Activated effector memory CD4-positive, alpha-beta T cell treated with Interleukin-2 at 50 U/mL for 16 hours (primary cell): ENCODE results near the gene DLGAP1.
"Not testable (repeated sequence)": the region's sequence is repeated elsewhere in the genome, so short reads cannot be mapped to it uniquely, and the experiment has no call there.

Source experiments
- DNase-seq: peaks from one replicate; pipeline ENCODE4 v3.0.0-alpha.2; 2020

Gene DLGAP1

GRCh38 chr18:3593381-3593903, 861.7 kb downstream of the DLGAP1 start:
- no peak for DNase-seq

- DNase-seq: no peak
These were observed 862.2 kb downstream of the DLGAP1 start for GRCh38 chr18:3592864-3593263.

GRCh38 chr18:3590096-3590630, 864.9 kb downstream of the DLGAP1 start:
- DNase-seq: no peak

- DNase-seq: peak; percentile 48
These were observed 869.2 kb downstream of the DLGAP1 start for GRCh38 chr18:3585656-3586509.

- DNase-seq: no peak
These were observed 870.1 kb downstream of the DLGAP1 start for GRCh38 chr18:3584897-3585460.

GRCh38 chr18:3584266-3584861, 870.7 kb downstream of the DLGAP1 start:
- no peak for DNase-seq

- DNase-seq: no peak
These were observed 871.2 kb downstream of the DLGAP1 start for GRCh38 chr18:3583873-3584247.

GRCh38 chr18:3583106-3583872, 871.8 kb downstream of the DLGAP1 start:
- DNase-seq: not testable (repeated sequence)

GRCh38 chr18:3581890-3582289, 873.2 kb downstream of the DLGAP1 start:
- DNase-seq: no peak

GRCh38 chr18:3580523-3581025, 874.5 kb downstream of the DLGAP1 start:
- DNase-seq: not testable (repeated sequence)

- no peak for DNase-seq
These were observed 875.4 kb downstream of the DLGAP1 start for GRCh38 chr18:3579701-3580100.

GRCh38 chr18:3578621-3579020, 876.5 kb downstream of the DLGAP1 start:
- DNase-seq: no peak

GRCh38 chr18:3577281-3577855, 877.7 kb downstream of the DLGAP1 start:
- no peak for DNase-seq

GRCh38 chr18:3572761-3573160, 882.3 kb downstream of the DLGAP1 start:
- DNase-seq: no peak

GRCh38 chr18:3566851-3567250, 888.3 kb downstream of the DLGAP1 start:
- no peak for DNase-seq

GRCh38 chr18:3560755-3561154, 894.4 kb downstream of the DLGAP1 start:
- DNase-seq: no peak

- no peak for DNase-seq
These were observed 900.2 kb downstream of the DLGAP1 start for GRCh38 chr18:3554811-3555427.

- no peak for DNase-seq
These were observed 901.0 kb downstream of the DLGAP1 start for GRCh38 chr18:3554091-3554601.

GRCh38 chr18:3552305-3552704, 902.8 kb downstream of the DLGAP1 start:
- no peak for DNase-seq

GRCh38 chr18:3547891-3548615, 907.1 kb downstream of the DLGAP1 start:
- no peak for DNase-seq

GRCh38 chr18:3546106-3546505, 909.0 kb downstream of the DLGAP1 start:
- DNase-seq: no peak
